ENCODE measurements around the gene SH2D4B.

SH2D4B gene

DNA sequence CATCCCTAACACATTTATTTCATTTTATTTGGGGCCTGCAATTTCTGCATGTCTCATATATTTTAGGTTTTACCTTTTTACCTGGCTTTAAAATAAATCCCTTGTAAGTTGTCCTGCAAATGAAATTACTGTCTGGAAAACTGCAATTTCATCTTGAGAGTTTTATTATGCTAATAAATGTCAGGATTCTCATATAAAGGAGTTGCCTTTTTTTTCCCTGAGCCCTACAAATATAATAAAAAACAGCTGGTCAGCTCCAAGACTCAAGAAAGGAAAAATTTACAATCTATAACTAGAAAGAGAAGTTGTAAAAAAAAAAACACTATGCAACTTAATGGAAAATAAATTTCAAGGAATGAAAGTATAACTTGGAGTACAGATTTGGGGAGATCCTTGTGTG, 108.7 kb downstream of the SH2D4B start:
- no peaks in the 10 kb centered on the region for H3K27me3 ChIP-seq
- no peaks in the 10 kb centered on the region for H3K9me3 ChIP-seq
- TF ChIP-seq, protein P1, sequence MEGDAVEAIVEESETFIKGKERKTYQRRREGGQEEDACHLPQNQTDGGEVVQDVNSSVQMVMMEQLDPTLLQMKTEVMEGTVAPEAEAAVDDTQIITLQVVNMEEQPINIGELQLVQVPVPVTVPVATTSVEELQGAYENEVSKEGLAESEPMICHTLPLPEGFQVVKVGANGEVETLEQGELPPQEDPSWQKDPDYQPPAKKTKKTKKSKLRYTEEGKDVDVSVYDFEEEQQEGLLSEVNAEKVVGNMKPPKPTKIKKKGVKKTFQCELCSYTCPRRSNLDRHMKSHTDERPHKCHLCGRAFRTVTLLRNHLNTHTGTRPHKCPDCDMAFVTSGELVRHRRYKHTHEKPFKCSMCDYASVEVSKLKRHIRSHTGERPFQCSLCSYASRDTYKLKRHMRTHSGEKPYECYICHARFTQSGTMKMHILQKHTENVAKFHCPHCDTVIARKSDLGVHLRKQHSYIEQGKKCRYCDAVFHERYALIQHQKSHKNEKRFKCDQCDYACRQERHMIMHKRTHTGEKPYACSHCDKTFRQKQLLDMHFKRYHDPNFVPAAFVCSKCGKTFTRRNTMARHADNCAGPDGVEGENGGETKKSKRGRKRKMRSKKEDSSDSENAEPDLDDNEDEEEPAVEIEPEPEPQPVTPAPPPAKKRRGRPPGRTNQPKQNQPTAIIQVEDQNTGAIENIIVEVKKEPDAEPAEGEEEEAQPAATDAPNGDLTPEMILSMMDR (IDR thresholded peaks at IDR 0.05) = no peak
- no peak overlapping the region for H3K27ac ChIP-seq
- H3K36me3 ChIP-seq = no peaks in the 10 kb centered on the region
- H3K4me3 ChIP-seq (ENCODE audit: low read depth in 1 of 2, low read length in 1 of 2) = no peak overlapping the region
- H3K4me1 ChIP-seq (ENCODE audit: control insufficient read depth in 1 of 2, insufficient read depth in 1 of 2, low read depth in 1 of 2, low read length in 1 of 2) = no peaks in the 10 kb centered on the region

DNA sequence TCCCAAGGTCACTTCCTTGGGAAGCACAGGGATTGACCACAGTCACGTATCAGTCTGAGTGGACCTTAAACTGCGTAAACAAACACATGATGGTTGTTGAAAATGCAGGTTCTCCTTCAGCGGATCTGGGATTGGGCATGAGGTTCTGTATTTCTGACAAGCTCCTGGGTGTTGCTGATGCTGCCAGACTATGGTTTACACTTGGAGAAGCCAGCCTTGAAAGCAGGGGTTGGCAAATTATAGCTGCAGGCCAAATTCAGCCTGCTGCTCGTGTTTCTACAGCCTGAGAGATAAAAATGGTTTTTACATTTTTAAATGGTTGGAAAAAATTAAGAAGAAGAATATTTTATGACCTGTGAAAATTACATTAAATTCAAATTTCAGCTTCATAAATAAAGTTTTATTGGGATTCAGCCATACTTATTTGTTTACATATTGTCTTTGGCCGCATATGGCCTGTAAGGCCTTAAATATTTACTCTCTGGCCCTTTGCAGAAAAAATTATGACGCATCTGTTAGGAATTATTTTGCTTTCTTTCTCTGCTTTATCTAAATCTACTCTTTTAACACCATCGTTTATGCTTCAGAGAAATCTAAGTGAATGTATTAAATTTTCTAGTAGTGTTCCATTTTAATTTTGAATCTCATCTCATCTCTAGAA, 109.6 kb downstream of the SH2D4B start:
- TF ChIP-seq, protein P1 (IDR thresholded peaks at IDR 0.05) = no peak
- no peaks in the 10 kb centered on the region for H3K27me3 ChIP-seq
- no peak overlapping the region for H3K27ac ChIP-seq
- no peaks in the 10 kb centered on the region for H3K9me3 ChIP-seq
- no peaks in the 10 kb centered on the region for H3K4me1 ChIP-seq (ENCODE audit: control insufficient read depth in 1 of 2, insufficient read depth in 1 of 2, low read depth in 1 of 2, low read length in 1 of 2)
- no peak overlapping the region for H3K4me3 ChIP-seq (ENCODE audit: low read depth in 1 of 2, low read length in 1 of 2)
- no peaks in the 10 kb centered on the region for H3K36me3 ChIP-seq

GRCh38 chr10:80648106-80648505, 110.4 kb downstream of the SH2D4B start:
- Histone ChIP-seq H3K27me3 (no peaks in the 10 kb centered on the region), H3K27ac (no peak overlapping the region), H3K4me1 (ENCODE audit: control insufficient read depth in 1 of 2, insufficient read depth in 1 of 2, low read depth in 1 of 2, low read length in 1 of 2) (no peaks in the 10 kb centered on the region), H3K9me3 (no peaks in the 10 kb centered on the region), H3K4me3 (ENCODE audit: low read depth in 1 of 2, low read length in 1 of 2) (no peak overlapping the region), H3K36me3 (no peaks in the 10 kb centered on the region)
- TF ChIP-seq, protein P1 (IDR thresholded peaks at IDR 0.05) = no peak

DNA sequence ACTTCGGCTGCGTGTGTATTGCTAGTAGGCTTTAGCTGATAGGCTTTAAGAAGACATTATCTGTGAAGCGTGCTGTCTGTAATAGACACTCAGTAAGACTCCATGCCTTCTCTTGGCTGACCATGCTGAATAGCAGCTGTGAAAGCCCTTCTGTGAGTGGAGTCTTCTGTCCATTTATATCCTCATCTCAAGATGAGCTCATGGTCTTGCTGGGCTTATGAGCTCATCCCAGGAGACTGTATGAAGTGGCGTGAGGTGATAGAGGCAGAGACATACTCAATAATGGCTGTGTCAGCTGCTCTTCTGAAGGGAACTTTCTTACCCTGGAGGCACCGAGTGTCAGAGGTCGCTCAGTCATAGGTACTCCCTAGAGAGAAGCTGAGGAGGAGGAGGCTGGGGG, 111.5 kb downstream of the SH2D4B start:
- no peaks in the 10 kb centered on the region for H3K36me3 ChIP-seq
- no peak overlapping the region for H3K27ac ChIP-seq
- H3K4me1 ChIP-seq (ENCODE audit: control insufficient read depth in 1 of 2, insufficient read depth in 1 of 2, low read depth in 1 of 2, low read length in 1 of 2) = no peaks in the 10 kb centered on the region
- TF ChIP-seq, protein P1 (IDR thresholded peaks at IDR 0.05) = no peak
- no peaks in the 10 kb centered on the region for H3K27me3 ChIP-seq
- H3K9me3 ChIP-seq = peaks cover 5% of the 10 kb centered on the region
- no peak overlapping the region for H3K4me3 ChIP-seq (ENCODE audit: low read depth in 1 of 2, low read length in 1 of 2)

GRCh38 chr10:80655898-80656297, 118.2 kb downstream of the SH2D4B start:
- Histone ChIP-seq H3K27me3 (no peaks in the 10 kb centered on the region), H3K27ac (no peak overlapping the region), H3K4me1 (ENCODE audit: control insufficient read depth in 1 of 2, insufficient read depth in 1 of 2, low read depth in 1 of 2, low read length in 1 of 2) (peaks cover 22 to 25% of the 10 kb centered on the region in 2 experiments), H3K4me3 (ENCODE audit: low read depth in 1 of 2, low read length in 1 of 2) (no peak overlapping the region), H3K9me3 (peaks cover 12% of the 10 kb centered on the region), H3K36me3 (no peaks in the 10 kb centered on the region)
- TF ChIP-seq, protein P1 (IDR thresholded peaks at IDR 0.05) = no peak

Data from neutrophil (primary cell).